ENCODE results near the gene DLX4.

DLX4 gene

GRCh38 chr17:49932901-49933300 is 36.1 kb upstream of the DLX4 start:
- no peak for FAIRE-seq

GRCh38 chr17:49935526-49936210 is 33.3 kb upstream of the DLX4 start:
- TF ChIP-seq CTCF (IDR thresholded peaks at IDR 0.05; ENCODE audit: insufficient read depth, missing control alignments), result no peak
- peak; percentile 83 for DNase-seq (ENCODE audit: insufficient read length, low spot score)

More at GRCh38 chr17:49932901-49933300, 36.1 kb upstream of the DLX4 start:
- DNase-seq (ENCODE audit: insufficient read length, low spot score), result no peak
- TF ChIP-seq CTCF (IDR thresholded peaks at IDR 0.05; ENCODE audit: insufficient read depth, missing control alignments), result no peak

GRCh38 chr17:49936386-49936785 is 32.6 kb upstream of the DLX4 start:
- TF ChIP-seq CTCF (IDR thresholded peaks at IDR 0.05; ENCODE audit: insufficient read depth, missing control alignments), result no peak
- DNase-seq (ENCODE audit: insufficient read length, low spot score) (no peak), FAIRE-seq (no peak)

More at GRCh38 chr17:49935526-49936210, 33.3 kb upstream of the DLX4 start:
- no peak for FAIRE-seq

GRCh38 chr17:49939318-49939717 is 29.7 kb upstream of the DLX4 start:
- FAIRE-seq, result no peak
- no peak for TF ChIP-seq CTCF (IDR thresholded peaks at IDR 0.05; ENCODE audit: insufficient read depth, missing control alignments)
- no peak for DNase-seq (ENCODE audit: insufficient read length, low spot score)

GRCh38 chr17:49941427-49941826 is 27.6 kb upstream of the DLX4 start:
- DNase-seq (ENCODE audit: insufficient read length, low spot score), result no peak
- no peak for TF ChIP-seq CTCF (IDR thresholded peaks at IDR 0.05; ENCODE audit: insufficient read depth, missing control alignments)
- FAIRE-seq, result no peak

GRCh38 chr17:49942947-49943346 is 26.0 kb upstream of the DLX4 start:
- DNase-seq (ENCODE audit: insufficient read length, low spot score), result no peak
- FAIRE-seq, result no peak

More at GRCh38 chr17:49942947-49943346, 26.0 kb upstream of the DLX4 start:
- no peak for TF ChIP-seq CTCF (IDR thresholded peaks at IDR 0.05; ENCODE audit: insufficient read depth, missing control alignments)
